ENCODE results near the gene BICDL1.

The BICDL1 gene

GRCh38 chr12:119988472-119989360 lies at the start of gene BICDL1:
TSS of gene BICDL1 (plus strand) at chr12:119989236. CDS start at chr12:119989869, 633 bp downstream.
- DNase-seq, result peak; percentile 99

GRCh38 chr12:119940897-119941296 lies 48.1 kb upstream of the BICDL1 start:
- no peak for DNase-seq

- no peak for DNase-seq
Measured at GRCh38 chr12:119942386-119942785, 46.6 kb upstream of the BICDL1 start.

GRCh38 chr12:119946213-119946612 lies 42.8 kb upstream of the BICDL1 start:
- no peak for DNase-seq

- DNase-seq, result no peak
Measured at GRCh38 chr12:119949145-119949544, 39.9 kb upstream of the BICDL1 start.

GRCh38 chr12:119949594-119949993 lies 39.4 kb upstream of the BICDL1 start:
- no peak for DNase-seq

- no peak for DNase-seq
Measured at GRCh38 chr12:119956047-119956446, 33.0 kb upstream of the BICDL1 start.

GRCh38 chr12:119957135-119957534 lies 31.9 kb upstream of the BICDL1 start:
- DNase-seq, result no peak

- DNase-seq, result no peak
Measured at GRCh38 chr12:119959435-119959834, 29.6 kb upstream of the BICDL1 start.

GRCh38 chr12:119964123-119964522 lies 24.9 kb upstream of the BICDL1 start:
- DNase-seq, result no peak

GRCh38 chr12:119964929-119965328 lies 24.1 kb upstream of the BICDL1 start:
- no peak for DNase-seq

GRCh38 chr12:119980242-119980641 lies 8.8 kb upstream of the BICDL1 start:
- DNase-seq, result no peak

GRCh38 chr12:119980702-119981101 lies 8.3 kb upstream of the BICDL1 start:
- peak; percentile 35 for DNase-seq

- DNase-seq, result no peak
Measured at GRCh38 chr12:119989361-119989730, 310 bp downstream of the BICDL1 start.

GRCh38 chr12:119989731-119990381 lies 820 bp downstream of the BICDL1 start:
- peak; percentile 68 for DNase-seq

- peak; percentile 21 for DNase-seq
Measured at GRCh38 chr12:119990382-119990874, 1.4 kb downstream of the BICDL1 start.

GRCh38 chr12:119992129-119992705 lies 3.2 kb downstream of the BICDL1 start:
- DNase-seq, result no peak

GRCh38 chr12:119994892-119995658 lies 6.0 kb downstream of the BICDL1 start:
- no peak for DNase-seq

GRCh38 chr12:119996417-119996816 lies 7.4 kb downstream of the BICDL1 start:
- DNase-seq, result no peak

GRCh38 chr12:119998471-119999245 lies 9.6 kb downstream of the BICDL1 start:
- DNase-seq, result no peak

- DNase-seq, result no peak
Measured at GRCh38 chr12:120000556-120000955, 11.5 kb downstream of the BICDL1 start.

Measured in stimulated activated CD4-positive, alpha-beta T cell treated with anti-CD3 and anti-CD28 coated beads, Interleukin-1b, Interleukin-23, amount 100 ng/mL, for 48 hours (primary cell).